HG03520 (cell line): Measurements from ENCODE around the gene FCGR3A.
"Not testable (repeated sequence)": the region's sequence is repeated elsewhere in the genome, so short reads cannot be mapped to it uniquely, and the experiment has no call there.

ENCODE experiments used
- ATAC-seq: cut with Tn5 transposase; IDR thresholded peaks from one replicate; pipeline ENCODE4 v1.9.1; 2021; ENCODE audit warnings: mild to moderate bottlenecking, moderate library complexity; ENCODE audit not compliant: unreplicated experiment

The FCGR3A gene

DNA sequence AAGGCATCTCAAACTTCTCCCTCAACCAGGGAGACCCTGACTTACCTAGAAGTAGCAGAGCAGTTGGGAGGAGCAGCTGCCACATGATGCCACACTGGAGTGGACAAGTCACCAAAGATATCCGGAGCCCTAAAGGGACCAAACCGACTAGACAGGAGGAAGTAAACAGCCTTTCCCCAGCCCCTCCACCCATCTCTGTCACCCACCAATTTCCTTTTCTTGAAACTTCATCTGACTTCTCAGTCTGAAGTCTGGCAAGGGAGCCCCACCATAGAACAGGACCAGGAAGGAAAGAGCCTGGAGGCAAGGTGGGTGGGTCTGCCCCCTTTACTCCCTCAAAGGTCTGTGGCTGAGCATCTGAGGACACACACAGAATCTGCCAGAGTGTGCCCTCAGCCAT is at the start of gene FCGR3A:
Gene FCGR3A, minus strand, starts transcription at position 167 of the 400 bp plus-strand sequence. Its CDS starts 82 bp downstream, at position 85.
- no peak for ATAC-seq

GRCh38 chr1:161597077-161597476 is 47.5 kb upstream of the FCGR3A start:
- not testable (repeated sequence) for ATAC-seq

- not testable (repeated sequence) for ATAC-seq
Observed at GRCh38 chr1:161595583-161595982, 46.0 kb upstream of the FCGR3A start.

GRCh38 chr1:161595173-161595572 is 45.6 kb upstream of the FCGR3A start:
- ATAC-seq: not testable (repeated sequence)

- not testable (repeated sequence) for ATAC-seq
Observed at GRCh38 chr1:161594269-161594984, 44.8 kb upstream of the FCGR3A start.

- ATAC-seq: not testable (repeated sequence)
Observed at GRCh38 chr1:161593092-161593755, 43.6 kb upstream of the FCGR3A start.

DNA sequence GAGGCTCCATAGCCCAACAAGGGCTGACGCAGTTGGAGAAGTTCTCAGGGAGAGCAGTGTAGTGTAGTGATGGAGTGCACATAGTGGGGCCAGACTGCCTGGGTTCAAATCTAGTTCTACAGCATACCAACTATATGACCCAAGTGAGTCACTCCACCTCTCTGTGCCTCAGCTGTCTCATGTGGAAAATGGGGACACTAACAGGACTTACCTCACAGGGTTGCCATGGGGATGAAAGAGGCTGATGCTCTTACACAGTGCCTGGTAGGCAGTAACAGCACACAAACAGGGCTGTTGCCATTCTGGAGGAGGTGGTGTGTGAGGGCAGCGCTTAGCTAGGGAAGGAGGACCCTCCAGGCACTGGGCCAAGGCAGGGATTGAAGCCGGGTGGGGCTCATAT is 43.0 kb upstream of the FCGR3A start:
- ATAC-seq: not testable (repeated sequence)

DNA sequence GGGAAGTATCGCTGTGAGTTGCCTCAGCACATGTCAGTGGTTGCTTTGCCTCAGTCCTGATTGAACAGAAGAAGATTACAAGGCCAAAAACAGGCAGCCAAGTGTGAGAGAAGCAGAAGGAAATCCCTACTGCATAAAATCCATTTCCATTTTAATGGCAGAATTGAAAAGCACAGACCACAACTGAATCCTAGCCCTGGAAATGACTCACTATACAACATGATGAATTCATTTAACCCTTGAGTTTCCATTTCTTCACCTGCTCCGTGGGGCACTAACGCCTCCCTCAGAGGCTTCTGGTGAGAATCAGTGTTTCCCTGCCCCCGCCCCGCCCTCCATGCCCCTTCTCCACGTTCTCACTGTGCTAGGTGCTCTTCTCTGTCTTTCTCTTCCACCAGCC is 40.3 kb upstream of the FCGR3A start:
- not testable (repeated sequence) for ATAC-seq

DNA sequence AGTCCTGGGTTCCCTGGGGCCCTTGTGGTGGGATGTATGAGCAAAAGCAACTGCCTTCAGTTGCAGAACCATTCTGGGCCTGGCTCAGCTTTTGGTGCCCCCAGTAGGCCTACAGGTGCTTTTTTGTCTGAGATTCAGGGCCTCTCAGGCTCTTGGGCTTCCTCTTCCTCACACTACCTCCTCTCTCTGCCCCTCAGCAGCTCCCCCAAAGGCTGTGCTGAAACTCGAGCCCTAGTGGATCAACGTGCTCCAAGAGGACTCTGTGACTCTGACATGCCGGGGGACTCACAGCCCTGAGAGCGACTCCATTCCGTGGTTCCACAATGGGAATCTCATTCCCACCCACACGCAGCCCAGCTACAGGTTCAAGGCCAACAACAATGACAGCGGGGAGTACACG is 39.7 kb upstream of the FCGR3A start:
- not testable (repeated sequence) for ATAC-seq

DNA sequence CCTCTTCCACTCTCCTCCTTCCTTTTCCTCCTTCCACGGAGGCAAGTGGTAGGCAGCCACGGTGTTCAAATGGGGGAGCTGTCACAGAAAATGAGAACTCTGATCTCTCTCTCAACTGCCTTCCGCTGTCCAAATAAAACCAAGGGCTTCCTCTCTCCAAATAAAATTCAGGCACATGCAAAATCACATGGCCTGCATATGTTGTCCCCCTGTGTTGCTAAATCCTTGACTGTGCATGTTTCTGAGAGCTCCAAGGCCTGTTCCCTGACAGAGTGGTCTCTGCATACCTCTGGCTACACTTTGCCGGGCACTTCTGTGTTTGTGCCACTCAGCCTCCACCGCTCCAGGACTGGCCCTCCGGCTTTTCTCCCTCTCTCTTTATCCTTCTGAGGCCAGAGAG is 39.0 kb upstream of the FCGR3A start:
- not testable (repeated sequence) for ATAC-seq

GRCh38 chr1:161582882-161583281 is 33.3 kb upstream of the FCGR3A start:
- not testable (repeated sequence) for ATAC-seq

DNA sequence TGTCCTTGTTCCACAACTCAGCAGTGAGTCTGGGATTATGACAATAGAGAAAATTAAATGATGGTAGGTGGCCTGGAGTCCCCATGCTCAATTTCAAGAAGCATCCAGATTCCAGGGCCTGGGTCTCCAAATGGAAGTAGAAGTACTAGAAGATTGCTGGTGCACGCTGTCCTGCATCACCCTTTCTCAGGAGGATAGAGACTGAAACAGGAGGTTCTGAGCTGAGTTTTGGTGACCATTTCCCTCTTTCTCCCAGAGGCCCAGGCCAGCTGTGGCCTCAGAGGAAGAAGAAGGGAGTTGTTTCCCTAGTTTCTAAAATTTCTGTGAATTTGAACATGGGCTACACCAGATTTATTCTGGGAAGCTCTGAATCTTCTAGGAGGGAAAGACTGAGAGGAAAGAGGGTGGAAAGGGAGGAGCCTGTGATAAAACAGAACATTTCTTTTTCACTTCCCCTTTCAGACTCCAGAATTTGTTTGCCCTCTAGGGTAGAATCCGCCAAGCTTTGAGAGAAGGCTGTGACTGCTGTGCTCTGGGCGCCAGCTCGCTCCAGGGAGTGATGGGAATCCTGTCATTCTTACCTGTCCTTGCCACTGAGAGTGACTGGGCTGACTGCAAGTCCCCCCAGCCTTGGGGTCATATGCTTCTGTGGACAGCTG is 31.4 kb upstream of the FCGR3A start:
- ATAC-seq: peak; percentile 62

DNA sequence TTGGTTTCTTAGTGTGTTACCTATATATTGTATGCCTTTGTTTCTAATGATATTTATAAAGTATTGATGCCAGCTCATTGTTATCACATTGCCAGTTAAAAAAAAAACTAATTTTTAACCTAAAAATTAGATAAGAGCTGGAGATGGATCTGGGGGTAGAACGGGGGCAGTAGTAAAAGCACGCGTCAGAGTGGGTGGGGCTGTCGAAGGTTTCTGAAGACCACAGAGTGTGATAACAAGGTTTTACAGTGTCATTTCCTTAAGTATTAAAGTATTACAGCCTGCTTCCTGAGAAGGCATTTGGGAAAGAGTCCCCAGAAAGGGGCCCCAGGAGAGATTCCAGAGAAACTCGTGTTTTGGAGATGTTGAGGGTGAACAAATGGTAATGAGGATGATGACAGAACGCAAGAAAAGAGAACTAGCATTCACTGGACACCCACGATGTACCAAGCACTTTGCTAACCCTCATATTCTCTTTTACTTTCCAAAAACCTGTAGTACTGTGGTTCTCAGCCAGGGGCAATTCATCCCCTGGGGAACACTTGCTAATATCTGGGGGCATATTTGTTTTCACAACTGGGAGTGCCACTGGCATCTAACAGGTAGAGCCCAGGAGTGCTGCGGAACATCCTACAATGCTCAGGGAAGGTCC is 30.4 kb upstream of the FCGR3A start:
- ATAC-seq: not testable (repeated sequence)

- not testable (repeated sequence) for ATAC-seq
Observed at GRCh38 chr1:161576676-161577075, 27.1 kb upstream of the FCGR3A start.

- not testable (repeated sequence) for ATAC-seq
Observed at GRCh38 chr1:161571703-161572102, 22.1 kb upstream of the FCGR3A start.

- ATAC-seq: not testable (repeated sequence)
Observed at GRCh38 chr1:161566602-161566960, 17.0 kb upstream of the FCGR3A start.

- not testable (repeated sequence) for ATAC-seq
Observed at GRCh38 chr1:161563522-161563921, 13.9 kb upstream of the FCGR3A start.

- ATAC-seq: not testable (repeated sequence)
Observed at GRCh38 chr1:161562441-161562840, 12.8 kb upstream of the FCGR3A start.

GRCh38 chr1:161560960-161561715 is 11.5 kb upstream of the FCGR3A start:
- peak; percentile 51 for ATAC-seq
